ENCODE data around the gene PITPNM3. TPM values are rescaled to one million over a fixed set of nuclear protein-coding genes. Genes with fewer than 3 reads are reported as not detected.
"Not testable (repeated sequence)": the region's sequence is repeated elsewhere in the genome, so short reads cannot be mapped to it uniquely, and the experiment has no call there.

PITPNM3 gene
- total RNA-seq, 1 donor from 2014 or later, result 1.1 TPM

DNA sequence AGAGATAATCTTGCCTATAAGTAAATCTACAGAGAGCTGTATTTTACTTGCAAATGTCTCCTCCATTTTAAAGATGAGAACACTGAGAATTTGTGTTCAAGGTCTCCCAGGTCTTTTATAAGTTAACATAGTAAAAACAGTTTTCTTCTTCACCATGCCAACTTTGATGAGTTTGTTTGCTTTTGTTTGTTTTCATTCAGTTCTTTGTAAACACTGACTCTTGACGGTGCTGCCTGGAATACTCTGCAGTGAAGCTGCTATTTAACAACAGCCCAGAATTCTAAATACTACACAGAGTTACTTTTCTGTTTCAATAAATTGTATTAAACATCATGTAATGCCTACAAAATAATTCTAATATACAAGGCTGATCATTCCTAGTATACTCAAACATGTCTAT, 41.4 kb upstream of the PITPNM3 start:
- H3K4me1 Mint-ChIP-seq, result peaks cover 12% of the 10 kb centered on the region
- ChIA-PET CTCF (interaction anchor here (1.2 kb wide), 1 partner anchor 125 kb away, joined by 3 read pairs; no protein-coding TSS in a partner anchor), POLR2A (no interaction called here)
- no peak for ATAC-seq (ENCODE audit: low read depth)
- TF ChIP-seq, protein P1, sequence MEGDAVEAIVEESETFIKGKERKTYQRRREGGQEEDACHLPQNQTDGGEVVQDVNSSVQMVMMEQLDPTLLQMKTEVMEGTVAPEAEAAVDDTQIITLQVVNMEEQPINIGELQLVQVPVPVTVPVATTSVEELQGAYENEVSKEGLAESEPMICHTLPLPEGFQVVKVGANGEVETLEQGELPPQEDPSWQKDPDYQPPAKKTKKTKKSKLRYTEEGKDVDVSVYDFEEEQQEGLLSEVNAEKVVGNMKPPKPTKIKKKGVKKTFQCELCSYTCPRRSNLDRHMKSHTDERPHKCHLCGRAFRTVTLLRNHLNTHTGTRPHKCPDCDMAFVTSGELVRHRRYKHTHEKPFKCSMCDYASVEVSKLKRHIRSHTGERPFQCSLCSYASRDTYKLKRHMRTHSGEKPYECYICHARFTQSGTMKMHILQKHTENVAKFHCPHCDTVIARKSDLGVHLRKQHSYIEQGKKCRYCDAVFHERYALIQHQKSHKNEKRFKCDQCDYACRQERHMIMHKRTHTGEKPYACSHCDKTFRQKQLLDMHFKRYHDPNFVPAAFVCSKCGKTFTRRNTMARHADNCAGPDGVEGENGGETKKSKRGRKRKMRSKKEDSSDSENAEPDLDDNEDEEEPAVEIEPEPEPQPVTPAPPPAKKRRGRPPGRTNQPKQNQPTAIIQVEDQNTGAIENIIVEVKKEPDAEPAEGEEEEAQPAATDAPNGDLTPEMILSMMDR (IDR thresholded peaks at IDR 0.05), result no peak
- H3K27ac Mint-ChIP-seq, result no peak overlapping the region
- H3K36me3 Mint-ChIP-seq (ENCODE audit: low read depth), result peaks cover 75% of the 10 kb centered on the region
- H3K9me3 Mint-ChIP-seq, result no peaks in the 10 kb centered on the region
- no peak overlapping the region for H3K4me3 Mint-ChIP-seq
- H3K27me3 Mint-ChIP-seq, result no peaks in the 10 kb centered on the region
- no peak for DNase-seq
- intact Hi-C loops (cut with micrococcal nuclease), result no loop called here

DNA sequence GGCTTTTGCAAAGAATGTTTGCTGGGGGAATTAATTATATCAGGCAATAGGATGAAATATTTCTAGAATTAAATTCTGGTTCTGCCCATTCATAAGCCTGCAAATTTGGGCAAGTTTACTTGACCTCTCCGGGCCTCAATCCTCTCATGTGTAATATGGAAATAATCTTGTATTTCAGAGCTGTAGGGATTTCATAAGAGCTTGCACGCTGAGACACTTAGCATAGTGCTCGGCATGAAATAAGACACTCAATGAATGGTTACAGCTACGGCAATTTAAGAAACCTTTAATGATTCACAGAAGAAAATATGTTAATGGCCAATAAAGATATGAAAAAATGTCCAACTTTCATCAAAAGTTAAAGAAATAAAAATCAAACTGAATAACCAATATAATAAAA, 40.6 kb upstream of the PITPNM3 start:
- ChIA-PET POLR2A (no interaction called here), CTCF (no interaction called here)
- Mint-ChIP-seq H3K27me3 (no peaks in the 10 kb centered on the region), H3K4me3 (no peak overlapping the region), H3K27ac (no peak overlapping the region), H3K36me3 (ENCODE audit: low read depth) (peaks cover 76% of the 10 kb centered on the region), H3K4me1 (peaks cover 12% of the 10 kb centered on the region), H3K9me3 (no peaks in the 10 kb centered on the region)
- TF ChIP-seq, protein P1 (IDR thresholded peaks at IDR 0.05), result no peak
- no peak for DNase-seq
- intact Hi-C loops (cut with micrococcal nuclease), result no loop called here
- ATAC-seq (ENCODE audit: low read depth), result no peak

DNA sequence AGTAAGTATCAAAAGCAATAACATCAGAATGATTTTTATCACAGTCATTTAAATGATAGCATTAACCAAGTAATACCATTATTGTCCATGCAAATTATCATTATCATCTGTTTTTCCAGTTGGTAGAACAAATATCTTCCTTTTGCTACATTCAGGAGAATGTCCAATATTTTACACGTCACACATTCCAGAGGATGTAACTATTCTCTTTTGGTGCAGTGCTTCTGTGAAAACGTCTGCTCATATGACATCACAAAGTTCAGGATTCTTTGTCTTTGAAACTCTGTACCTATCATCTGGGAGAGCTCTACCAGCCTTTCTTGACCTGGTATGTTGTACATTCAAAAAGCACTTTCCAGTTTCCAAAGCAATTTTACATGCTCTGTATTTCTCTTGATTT, 40.2 kb upstream of the PITPNM3 start:
- POLR2A ChIA-PET, result no interaction called here
- Mint-ChIP-seq H3K9me3 (no peaks in the 10 kb centered on the region), H3K27ac (no peak overlapping the region), H3K4me3 (no peak overlapping the region), H3K4me1 (peaks cover 12% of the 10 kb centered on the region), H3K27me3 (no peaks in the 10 kb centered on the region), H3K36me3 (ENCODE audit: low read depth) (peaks cover 76% of the 10 kb centered on the region)
- CTCF ChIA-PET, result no interaction called here
- intact Hi-C loops (cut with micrococcal nuclease), result no loop called here
- TF ChIP-seq, protein P1 (IDR thresholded peaks at IDR 0.05), result no peak
- DNase-seq (no peak), ATAC-seq (ENCODE audit: low read depth) (no peak)

DNA sequence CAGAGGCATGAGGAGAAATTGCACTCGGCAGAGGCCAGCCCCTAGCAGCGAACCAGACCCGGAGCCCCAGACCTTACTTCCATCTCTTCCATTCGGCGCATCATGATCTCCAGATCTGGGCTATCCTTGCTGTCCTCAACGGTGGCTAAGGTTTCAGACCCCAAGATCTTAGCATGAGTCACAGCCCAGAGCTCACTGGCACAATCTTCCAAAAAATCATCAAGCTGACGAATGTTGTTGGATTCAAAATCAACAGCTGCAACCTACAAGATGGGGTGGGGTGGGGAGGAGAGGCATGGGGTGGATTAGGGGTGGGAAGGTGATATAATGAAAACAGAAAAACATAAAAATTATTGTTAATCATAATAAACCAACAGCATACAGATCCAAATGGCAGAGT, 39.7 kb upstream of the PITPNM3 start:
- Mint-ChIP-seq H3K4me3 (no peak overlapping the region), H3K4me1 (peaks cover 12% of the 10 kb centered on the region), H3K27ac (no peak overlapping the region), H3K9me3 (no peaks in the 10 kb centered on the region), H3K27me3 (no peaks in the 10 kb centered on the region), H3K36me3 (ENCODE audit: low read depth) (peaks cover 78% of the 10 kb centered on the region)
- TF ChIP-seq, protein P1 (IDR thresholded peaks at IDR 0.05), result no peak
- intact Hi-C loops (cut with micrococcal nuclease), result no loop called here
- ATAC-seq (ENCODE audit: low read depth) (no peak), DNase-seq (no peak)
- ChIA-PET POLR2A (no interaction called here), CTCF (no interaction called here)

DNA sequence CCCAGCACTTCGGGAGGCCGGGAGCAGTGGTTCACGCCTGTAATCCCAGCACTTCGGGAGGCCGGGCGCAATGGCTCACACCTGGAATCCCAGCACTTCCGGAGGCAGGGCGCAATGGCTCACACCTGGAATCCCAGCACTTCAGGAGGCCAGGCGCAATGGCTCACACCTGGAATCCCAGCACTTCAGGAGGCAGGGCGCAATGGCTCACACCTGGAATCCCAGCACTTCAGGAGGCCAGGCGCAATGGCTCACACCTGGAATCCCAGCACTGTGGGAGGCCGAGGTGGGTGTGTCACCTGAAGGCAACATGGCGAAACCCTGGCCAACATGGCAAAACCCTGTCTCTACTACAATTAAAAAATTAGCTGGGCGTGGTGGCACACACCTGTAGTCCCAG, 37.0 kb upstream of the PITPNM3 start:
- intact Hi-C loops (cut with micrococcal nuclease); ATAC-seq (ENCODE audit: low read depth); H3K27me3 Mint-ChIP-seq; H3K4me1 Mint-ChIP-seq; DNase-seq; H3K9me3 Mint-ChIP-seq; H3K4me3 Mint-ChIP-seq; CTCF ChIA-PET; H3K27ac Mint-ChIP-seq; POLR2A ChIA-PET: not testable (repeated sequence)
- peaks cover 83% of the 10 kb centered on the region for H3K36me3 Mint-ChIP-seq (ENCODE audit: low read depth)

DNA sequence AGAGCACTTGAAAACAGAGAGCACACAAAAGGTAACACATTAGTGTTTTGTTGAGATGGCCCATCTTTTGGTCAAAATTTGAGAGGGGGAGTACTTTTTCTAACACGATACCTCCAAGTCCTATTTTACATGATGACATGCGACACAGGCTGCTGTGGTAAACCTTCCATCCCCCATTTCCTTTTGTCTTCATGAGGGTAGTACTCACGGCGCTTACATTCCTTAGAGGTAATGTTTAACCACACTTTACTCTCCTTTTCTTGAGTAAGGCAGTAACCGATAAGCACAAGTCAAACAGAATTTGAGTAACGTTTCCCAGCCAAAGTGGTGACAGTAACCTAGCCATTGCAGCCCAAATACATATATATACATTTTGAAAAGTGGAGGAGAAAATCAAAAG, 35.8 kb upstream of the PITPNM3 start:
- ChIA-PET CTCF (no interaction called here), POLR2A (no interaction called here)
- Mint-ChIP-seq H3K4me3 (no peak overlapping the region), H3K27ac (no peak overlapping the region), H3K36me3 (ENCODE audit: low read depth) (peaks cover 86% of the 10 kb centered on the region), H3K9me3 (no peaks in the 10 kb centered on the region), H3K27me3 (no peaks in the 10 kb centered on the region), H3K4me1 (no peaks in the 10 kb centered on the region)
- ATAC-seq (ENCODE audit: low read depth) (no peak), DNase-seq (no peak)
- intact Hi-C loops (cut with micrococcal nuclease), result no loop called here
- TF ChIP-seq, protein P1 (IDR thresholded peaks at IDR 0.05), result no peak
